Nucleus accumbens (tissue), 56 donors: ENCODE results near the gene FAM240A.

ENCODE experiments used
- DNase-seq, 56 donors: peaks; one replicate each; lab custom pipeline; 2025; lab: John Stamatoyannopoulos, UW

The FAM240A gene

GRCh38 chr3:46660003-46660402 is 47.7 kb downstream of the FAM240A start:
- no peak for DNase-seq

GRCh38 chr3:46660543-46661523 is 48.5 kb downstream of the FAM240A start:
- peak in 1 of 56 donors; percentile 15 for DNase-seq

GRCh38 chr3:46661776-46662766 is 49.7 kb downstream of the FAM240A start:
- no peak for DNase-seq

- peak in 15 of 56 donors; percentile 11 to 55 (median 33) for DNase-seq
Measured at GRCh38 chr3:46662771-46663551, 50.6 kb downstream of the FAM240A start.

- no peak for DNase-seq
Measured at GRCh38 chr3:46663591-46664135, 51.3 kb downstream of the FAM240A start.

- DNase-seq = no peak
Measured at GRCh38 chr3:46664188-46664970, 52.1 kb downstream of the FAM240A start.

GRCh38 chr3:46664971-46665762 is 52.8 kb downstream of the FAM240A start:
- no peak for DNase-seq

GRCh38 chr3:46665763-46666452 is 53.6 kb downstream of the FAM240A start:
- no peak for DNase-seq

- DNase-seq = no peak
Measured at GRCh38 chr3:46666453-46666845, 54.1 kb downstream of the FAM240A start.

- no peak for DNase-seq
Measured at GRCh38 chr3:46667061-46667621, 54.8 kb downstream of the FAM240A start.

- no peak for DNase-seq
Measured at GRCh38 chr3:46667657-46668056, 55.3 kb downstream of the FAM240A start.

GRCh38 chr3:46668116-46668515 is 55.8 kb downstream of the FAM240A start:
- no peak for DNase-seq

- DNase-seq = no peak
Measured at GRCh38 chr3:46668591-46668990, 56.3 kb downstream of the FAM240A start.

- no peak for DNase-seq
Measured at GRCh38 chr3:46669191-46669999, 57.1 kb downstream of the FAM240A start.

GRCh38 chr3:46670000-46670890 is 57.9 kb downstream of the FAM240A start:
- DNase-seq = no peak
